PFSK-1 (cell line): ENCODE data around the gene RNF220.

ENCODE experiments used
- FOXP2 ChIP-seq: optimal IDR thresholded peaks from 2 replicates; pipeline ENCODE3; 2011; ENCODE audit warnings: borderline replicate concordance, control low read depth, inconsistent platforms; ENCODE audit not compliant: insufficient read depth; ENCODE audit errors: extremely low read length, extremely low read depth
- POLR2AphosphoS5 ChIP-seq: IDR thresholded peaks from 2 replicates; pipeline ENCODE4 v1.6.1; 2012; ENCODE audit warnings: low read depth, mild to moderate bottlenecking, control low read depth, low read length, moderate library complexity
- SIN3A ChIP-seq: IDR thresholded peaks from 2 replicates; pipeline ENCODE4 v1.6.1; 2012; ENCODE audit warnings: mild to moderate bottlenecking, low read length, moderate library complexity, borderline replicate concordance; ENCODE audit not compliant: insufficient read depth
- TAF1 ChIP-seq: IDR thresholded peaks from 2 replicates; pipeline ENCODE4 v1.6.1; 2012; ENCODE audit warnings: low read length, control low read depth, borderline replicate concordance; ENCODE audit not compliant: insufficient read depth
- TF ChIP-seq, protein P1 (sequence below), 2 experiments: IDR thresholded peaks; 2 replicates each; pipeline versions ENCODE4 v1.6.1 to v1.8.0; 2011 to 2012; ENCODE audit warnings: low read depth in 2 of 2, low read length in 2 of 2, control low read depth in 1 of 2, inconsistent platforms in 1 of 2, mild to moderate bottlenecking in 1 of 2, moderate library complexity in 1 of 2; ENCODE audit not compliant: insufficient read depth in 1 of 2

Gene RNF220

DNA sequence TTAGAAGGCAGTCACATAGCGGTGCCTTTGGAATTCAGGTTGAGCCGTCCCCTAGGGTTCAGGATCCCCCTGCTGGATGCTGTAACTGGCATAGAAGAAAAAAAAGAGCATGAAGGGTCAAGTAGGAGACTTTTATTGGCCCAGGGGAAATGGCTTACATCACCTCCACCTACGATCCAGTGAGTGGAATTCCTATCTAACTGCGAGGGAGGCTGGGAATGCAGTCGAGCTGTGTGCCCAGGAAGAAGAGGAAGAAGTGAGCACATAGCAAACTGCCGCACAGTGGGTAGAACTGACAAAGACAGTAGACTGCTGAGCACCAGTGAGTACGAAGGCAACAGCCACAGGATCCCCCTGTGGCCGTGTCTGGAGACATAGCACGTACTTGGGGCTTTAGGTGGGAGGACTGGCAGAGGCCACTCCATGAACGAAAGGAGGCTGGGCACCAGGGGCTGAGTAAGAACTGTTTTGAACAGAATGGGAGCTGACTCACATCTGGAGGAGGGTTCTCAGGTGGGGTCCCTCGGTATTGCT is 79.2 kb downstream of the RNF220 start:
- TF ChIP-seq, protein P1, sequence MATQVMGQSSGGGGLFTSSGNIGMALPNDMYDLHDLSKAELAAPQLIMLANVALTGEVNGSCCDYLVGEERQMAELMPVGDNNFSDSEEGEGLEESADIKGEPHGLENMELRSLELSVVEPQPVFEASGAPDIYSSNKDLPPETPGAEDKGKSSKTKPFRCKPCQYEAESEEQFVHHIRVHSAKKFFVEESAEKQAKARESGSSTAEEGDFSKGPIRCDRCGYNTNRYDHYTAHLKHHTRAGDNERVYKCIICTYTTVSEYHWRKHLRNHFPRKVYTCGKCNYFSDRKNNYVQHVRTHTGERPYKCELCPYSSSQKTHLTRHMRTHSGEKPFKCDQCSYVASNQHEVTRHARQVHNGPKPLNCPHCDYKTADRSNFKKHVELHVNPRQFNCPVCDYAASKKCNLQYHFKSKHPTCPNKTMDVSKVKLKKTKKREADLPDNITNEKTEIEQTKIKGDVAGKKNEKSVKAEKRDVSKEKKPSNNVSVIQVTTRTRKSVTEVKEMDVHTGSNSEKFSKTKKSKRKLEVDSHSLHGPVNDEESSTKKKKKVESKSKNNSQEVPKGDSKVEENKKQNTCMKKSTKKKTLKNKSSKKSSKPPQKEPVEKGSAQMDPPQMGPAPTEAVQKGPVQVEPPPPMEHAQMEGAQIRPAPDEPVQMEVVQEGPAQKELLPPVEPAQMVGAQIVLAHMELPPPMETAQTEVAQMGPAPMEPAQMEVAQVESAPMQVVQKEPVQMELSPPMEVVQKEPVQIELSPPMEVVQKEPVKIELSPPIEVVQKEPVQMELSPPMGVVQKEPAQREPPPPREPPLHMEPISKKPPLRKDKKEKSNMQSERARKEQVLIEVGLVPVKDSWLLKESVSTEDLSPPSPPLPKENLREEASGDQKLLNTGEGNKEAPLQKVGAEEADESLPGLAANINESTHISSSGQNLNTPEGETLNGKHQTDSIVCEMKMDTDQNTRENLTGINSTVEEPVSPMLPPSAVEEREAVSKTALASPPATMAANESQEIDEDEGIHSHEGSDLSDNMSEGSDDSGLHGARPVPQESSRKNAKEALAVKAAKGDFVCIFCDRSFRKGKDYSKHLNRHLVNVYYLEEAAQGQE (IDR thresholded peaks at IDR 0.05; ENCODE audit: insufficient read depth in 1 of 2, low read depth in 2 of 2, low read length in 2 of 2) = no peak
- TF ChIP-seq POLR2AphosphoS5 (no peak), SIN3A (no peak), FOXP2 (no peak), TAF1 (no peak)

DNA sequence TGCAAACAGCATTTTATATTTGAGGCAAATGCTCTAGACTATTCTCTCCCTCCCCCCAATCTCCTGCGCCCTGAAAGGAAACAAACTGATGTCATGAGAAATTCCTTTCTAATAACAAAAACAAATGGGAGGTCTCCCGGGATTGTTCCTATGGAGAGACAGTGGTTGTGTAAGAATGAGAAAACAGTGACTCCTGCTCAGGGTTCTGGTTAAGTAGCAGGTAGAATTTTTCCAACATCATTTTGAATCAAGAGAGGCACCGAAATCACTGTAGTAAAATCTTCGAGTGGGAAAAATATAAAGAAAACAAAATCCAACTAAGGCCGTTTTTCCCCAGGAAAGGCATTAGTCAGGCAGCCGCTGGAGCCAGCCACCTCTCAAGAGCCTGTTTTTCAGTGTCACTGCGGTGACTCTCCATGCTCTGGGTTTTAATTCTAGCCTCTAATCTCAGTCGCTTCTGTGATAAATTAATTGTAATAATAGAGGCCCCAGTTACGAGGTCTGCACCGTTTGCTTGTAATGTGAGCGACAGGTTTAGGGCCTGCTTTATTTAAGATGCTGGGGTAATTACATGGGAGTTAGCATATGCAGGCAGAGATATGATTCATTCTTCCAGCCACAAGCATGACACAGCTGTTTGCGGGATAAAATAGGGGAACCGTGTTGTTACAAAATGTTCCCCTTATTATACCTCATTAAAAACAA is 80.3 kb downstream of the RNF220 start:
- TF ChIP-seq, protein P1 (IDR thresholded peaks at IDR 0.05; ENCODE audit: insufficient read depth in 1 of 2, low read depth in 2 of 2, low read length in 2 of 2) = no peak
- TF ChIP-seq POLR2AphosphoS5 (no peak), SIN3A (no peak), TAF1 (no peak), FOXP2 (no peak)

DNA sequence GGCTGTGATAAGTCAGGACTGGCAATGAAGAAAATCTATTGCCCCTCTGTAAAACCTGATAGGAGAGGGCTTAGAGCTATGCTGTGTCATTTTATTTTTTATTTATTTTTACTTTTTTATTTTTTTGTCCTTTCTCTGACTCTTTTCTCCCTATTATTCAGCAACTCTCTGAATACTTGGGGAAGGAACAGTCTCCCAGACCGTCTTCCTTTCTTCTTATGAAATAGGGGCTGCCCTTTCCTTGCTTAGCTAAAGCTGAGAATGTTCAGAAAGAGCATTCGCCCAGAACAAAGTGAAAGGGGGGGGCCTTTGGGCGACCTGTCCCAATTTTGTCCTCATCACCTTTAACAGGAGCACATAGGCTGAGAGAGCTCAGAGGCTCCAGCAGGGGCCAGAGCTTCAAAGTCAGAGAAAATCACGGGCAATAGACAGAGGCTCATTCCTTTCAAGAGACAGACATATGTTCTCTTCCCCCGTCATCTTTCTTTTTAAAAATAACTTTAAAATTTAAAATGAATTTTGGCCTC is 80.9 kb downstream of the RNF220 start:
- TF ChIP-seq SIN3A (no peak), FOXP2 (no peak), POLR2AphosphoS5 (no peak), TAF1 (no peak)
- TF ChIP-seq, protein P1 (IDR thresholded peaks at IDR 0.05; ENCODE audit: insufficient read depth in 1 of 2, low read depth in 2 of 2, low read length in 2 of 2) = no peak

DNA sequence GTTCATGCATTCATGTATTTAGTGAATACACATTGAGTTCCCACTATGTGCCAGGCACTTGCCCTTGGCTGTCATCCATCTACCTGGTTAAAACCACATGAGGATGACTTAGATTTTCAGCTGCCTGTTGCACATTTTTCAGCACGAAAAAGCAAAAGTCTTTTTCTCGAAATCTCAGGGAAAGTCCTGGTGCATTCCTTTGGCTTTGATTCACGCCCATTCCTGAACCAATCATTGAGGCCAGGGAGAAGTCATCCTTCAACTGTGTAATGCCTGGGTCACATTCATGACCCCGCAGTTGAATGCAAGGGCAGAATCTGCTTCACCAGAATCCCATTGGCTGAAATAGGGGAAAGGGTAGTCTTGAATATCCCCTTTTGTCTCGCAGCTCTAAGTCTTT is 84.4 kb downstream of the RNF220 start:
- TF ChIP-seq TAF1 = no peak
- no peak for TF ChIP-seq FOXP2
- TF ChIP-seq, protein P1 (IDR thresholded peaks at IDR 0.05; ENCODE audit: insufficient read depth in 1 of 2, low read depth in 2 of 2, low read length in 2 of 2) = no peak
- TF ChIP-seq SIN3A = no peak
- TF ChIP-seq POLR2AphosphoS5 = no peak

DNA sequence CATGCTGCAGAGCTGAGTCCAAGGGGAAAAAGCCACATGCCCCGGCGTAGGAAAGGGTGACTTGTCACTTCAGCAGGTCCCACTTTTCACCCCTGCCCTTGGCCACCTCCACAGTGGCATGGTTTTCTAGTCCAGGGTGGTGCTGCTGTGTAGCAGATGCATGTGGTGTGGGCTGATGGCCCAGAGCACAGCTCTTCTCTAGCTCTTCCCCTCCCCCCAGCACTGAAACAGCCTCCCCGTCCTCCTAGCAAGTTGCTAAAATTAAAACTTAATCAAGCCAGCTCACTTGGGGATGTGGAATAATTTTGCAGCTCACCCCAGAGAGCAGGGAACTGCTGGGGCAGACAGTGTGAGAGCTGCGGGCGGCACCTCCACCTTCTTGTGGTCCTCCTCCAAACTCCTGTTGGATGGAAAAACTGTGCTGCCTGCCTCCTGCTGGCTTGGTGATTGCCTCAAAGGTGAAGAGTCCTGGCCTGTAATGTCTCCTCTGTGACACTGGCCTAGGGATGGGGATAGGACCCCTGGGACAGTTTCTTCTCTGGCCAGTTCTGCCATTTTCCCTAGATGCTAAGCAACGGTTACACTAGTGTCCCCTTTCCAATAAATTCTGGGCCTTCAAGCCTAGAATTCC is 91.6 kb downstream of the RNF220 start:
- TF ChIP-seq, protein P1 (IDR thresholded peaks at IDR 0.05; ENCODE audit: insufficient read depth in 1 of 2, low read depth in 2 of 2, low read length in 2 of 2) = no peak
- no peak for TF ChIP-seq POLR2AphosphoS5
- TF ChIP-seq SIN3A = no peak
- no peak for TF ChIP-seq TAF1
- TF ChIP-seq FOXP2 = no peak
